ENCODE data around the gene PFN3.

The PFN3 gene

GRCh38 chr5:177404641-177405179 is 4.2 kb upstream of the PFN3 start:
- ChIA-PET CTCF (interaction anchor here (0.5 to 6.5 kb wide), 31 partner anchors 10 to 396 kb away, joined by 3 to 210 read pairs (median 5); partner anchors contain the start of genes GRK6, PDLIM7, PRR7 and RGS14), POLR2A (ENCODE audit: low non-redundant PET) (interaction anchor here (0.6 to 3.0 kb wide), 7 partner anchors 10 to 199 kb away, joined by 3 to 20 read pairs (median 3); no protein-coding TSS in a partner anchor)
- TF ChIP-seq, protein P1, sequence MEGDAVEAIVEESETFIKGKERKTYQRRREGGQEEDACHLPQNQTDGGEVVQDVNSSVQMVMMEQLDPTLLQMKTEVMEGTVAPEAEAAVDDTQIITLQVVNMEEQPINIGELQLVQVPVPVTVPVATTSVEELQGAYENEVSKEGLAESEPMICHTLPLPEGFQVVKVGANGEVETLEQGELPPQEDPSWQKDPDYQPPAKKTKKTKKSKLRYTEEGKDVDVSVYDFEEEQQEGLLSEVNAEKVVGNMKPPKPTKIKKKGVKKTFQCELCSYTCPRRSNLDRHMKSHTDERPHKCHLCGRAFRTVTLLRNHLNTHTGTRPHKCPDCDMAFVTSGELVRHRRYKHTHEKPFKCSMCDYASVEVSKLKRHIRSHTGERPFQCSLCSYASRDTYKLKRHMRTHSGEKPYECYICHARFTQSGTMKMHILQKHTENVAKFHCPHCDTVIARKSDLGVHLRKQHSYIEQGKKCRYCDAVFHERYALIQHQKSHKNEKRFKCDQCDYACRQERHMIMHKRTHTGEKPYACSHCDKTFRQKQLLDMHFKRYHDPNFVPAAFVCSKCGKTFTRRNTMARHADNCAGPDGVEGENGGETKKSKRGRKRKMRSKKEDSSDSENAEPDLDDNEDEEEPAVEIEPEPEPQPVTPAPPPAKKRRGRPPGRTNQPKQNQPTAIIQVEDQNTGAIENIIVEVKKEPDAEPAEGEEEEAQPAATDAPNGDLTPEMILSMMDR (conservative IDR thresholded peaks at IDR 0.05; ENCODE audit: low read depth): no peak; the same call in 1 of the 2 replicates
- peak overlapping the region; percentile 78 for H3K27ac ChIP-seq
- DNase-seq (ENCODE audit: low spot score): no peak

DNA sequence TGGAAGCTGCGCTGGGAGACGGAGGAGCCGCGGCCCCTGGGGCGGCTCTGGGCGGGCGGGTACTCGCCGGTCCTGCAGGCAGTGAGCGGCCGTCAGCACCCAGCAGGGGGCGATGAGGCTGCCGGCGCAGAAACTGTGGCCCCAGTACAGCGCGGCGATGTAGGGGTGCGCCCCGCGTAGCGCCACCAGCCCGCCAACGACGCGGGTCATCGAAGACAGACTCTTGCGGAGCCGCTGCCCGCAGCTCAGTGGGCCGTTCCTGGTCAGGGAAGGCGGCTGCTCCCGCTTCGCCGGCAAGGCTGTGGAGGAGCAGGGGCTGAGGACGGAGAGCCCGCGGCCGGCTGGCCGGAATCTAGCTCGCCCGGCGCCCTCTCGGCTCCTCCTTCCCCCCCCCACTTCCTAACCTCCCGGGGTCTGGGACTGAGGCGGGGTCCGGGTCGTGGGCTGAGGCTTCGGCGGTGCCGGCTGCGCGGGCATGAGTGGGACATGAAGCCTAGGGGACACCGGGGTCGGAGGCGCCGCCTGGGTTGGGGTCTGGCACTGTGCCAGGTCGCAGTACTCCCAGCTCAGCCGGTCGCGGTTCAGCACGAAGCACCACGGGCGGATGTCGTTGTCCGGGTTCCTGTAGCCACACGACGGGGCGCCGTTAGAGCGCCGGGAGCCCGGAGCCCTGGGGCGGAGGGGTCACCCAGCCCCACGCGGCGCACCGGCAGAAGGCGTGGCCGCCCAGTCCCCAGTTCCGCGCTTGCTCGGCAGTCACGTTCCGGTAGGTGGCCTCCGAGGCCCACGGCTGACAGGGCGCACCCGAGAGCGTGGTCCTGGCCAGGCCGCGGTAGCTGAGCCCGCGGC is 3.6 kb upstream of the PFN3 start:
- H3K27ac ChIP-seq: peak overlapping the region; percentile 78
- TF ChIP-seq, protein P1 (conservative IDR thresholded peaks at IDR 0.05; ENCODE audit: low read depth): peak; percentile 79
- POLR2A ChIA-PET (ENCODE audit: low non-redundant PET): interaction anchor here (0.6 to 3.0 kb wide), 11 partner anchors 10 to 200 kb away, joined by 3 to 20 read pairs (median 3); partner anchors contain the start of gene GRK6
- CTCF ChIA-PET: interaction anchor here (0.5 to 6.5 kb wide), 47 partner anchors 10 to 395 kb away, joined by 3 to 210 read pairs (median 4); partner anchors contain the start of genes GRK6, PDLIM7, PRR7 and RGS14
- DNase-seq (ENCODE audit: low spot score): peak; percentile 89

GRCh38 chr5:177403102-177403791 is 2.8 kb upstream of the PFN3 start:
- H3K27ac ChIP-seq: peak overlapping the region; percentile 78
- DNase-seq (ENCODE audit: low spot score): peak; percentile 69
- TF ChIP-seq, protein P1 (conservative IDR thresholded peaks at IDR 0.05; ENCODE audit: low read depth): no peak
- ChIA-PET CTCF (interaction anchor here (0.6 to 6.5 kb wide), 44 partner anchors 11 to 743 kb away, joined by 3 to 210 read pairs (median 5); partner anchors contain the start of genes GRK6, LMAN2, MXD3 and PDLIM7), POLR2A (ENCODE audit: low non-redundant PET) (interaction anchor here (0.9 to 3.0 kb wide), 10 partner anchors 13 to 92 kb away, joined by 3 to 20 read pairs (median 4); partner anchors contain the start of gene GRK6)

- ChIA-PET CTCF (interaction anchor here (0.6 to 6.5 kb wide), 29 partner anchors 11 to 742 kb away, joined by 3 to 210 read pairs (median 6); partner anchors contain the start of genes GRK6, LMAN2, MXD3 and PRR7), POLR2A (ENCODE audit: low non-redundant PET) (interaction anchor here (0.9 to 3.0 kb wide), 7 partner anchors 12 to 53 kb away, joined by 3 to 20 read pairs (median 4); no protein-coding TSS in a partner anchor)
- peak overlapping the region; percentile 78 for H3K27ac ChIP-seq
- TF ChIP-seq, protein P1 (conservative IDR thresholded peaks at IDR 0.05; ENCODE audit: low read depth): peak; percentile 79
- DNase-seq (ENCODE audit: low spot score): peak; percentile 92
Observed at GRCh38 chr5:177402271-177403043, 2.0 kb upstream of the PFN3 start.

GRCh38 chr5:177397875-177398390 is 2.5 kb downstream of the PFN3 start:
- ChIA-PET CTCF (interaction anchor here (0.6 kb wide), 1 partner anchor 13 kb away, joined by 5 read pairs; no protein-coding TSS in a partner anchor), POLR2A (ENCODE audit: low non-redundant PET) (interaction anchor here (0.5 kb wide), 1 partner anchor 54 kb away, joined by 4 read pairs; no protein-coding TSS in a partner anchor)
- no peak overlapping the region for H3K27ac ChIP-seq
- no peak for DNase-seq (ENCODE audit: low spot score)
- TF ChIP-seq, protein P1 (conservative IDR thresholded peaks at IDR 0.05; ENCODE audit: low read depth): no peak
